GM06990 (cell line): ENCODE data around the gene CCDC177.
"Not testable (repeated sequence)": the region's sequence is repeated elsewhere in the genome, so short reads cannot be mapped to it uniquely, and the experiment has no call there.

Experiments used
- DNase-seq: peaks from one replicate; pipeline ENCODE4 v3.0.0-alpha.2; 2011; ENCODE audit not compliant: insufficient read length; ENCODE audit errors: extremely low read depth
- H3K27me3 ChIP-seq: replicated peaks from 2 replicates; pipeline ENCODE4 v1.6.0; 2011; ENCODE audit warnings: low read length; ENCODE audit not compliant: control insufficient read depth, insufficient read depth
- H3K36me3 ChIP-seq: 2 replicates; pipeline ENCODE4 v1.5.1; 2011; ENCODE audit warnings: low read length; ENCODE audit not compliant: control insufficient read depth, insufficient read depth
- H3K4me3 ChIP-seq: replicated peaks from 2 replicates; pipeline ENCODE4 v1.5.1; 2011; ENCODE audit warnings: low read depth, mild to moderate bottlenecking, control low read depth, low read length
- TF ChIP-seq, protein P1 (sequence below): IDR thresholded peaks from 2 replicates; pipeline ENCODE4 v1.5.1; 2011; ENCODE audit warnings: low read length, control low read depth, mild to moderate bottlenecking, inconsistent platforms; ENCODE audit not compliant: insufficient read depth, poor library complexity, severe bottlenecking

The CCDC177 gene

DNA sequence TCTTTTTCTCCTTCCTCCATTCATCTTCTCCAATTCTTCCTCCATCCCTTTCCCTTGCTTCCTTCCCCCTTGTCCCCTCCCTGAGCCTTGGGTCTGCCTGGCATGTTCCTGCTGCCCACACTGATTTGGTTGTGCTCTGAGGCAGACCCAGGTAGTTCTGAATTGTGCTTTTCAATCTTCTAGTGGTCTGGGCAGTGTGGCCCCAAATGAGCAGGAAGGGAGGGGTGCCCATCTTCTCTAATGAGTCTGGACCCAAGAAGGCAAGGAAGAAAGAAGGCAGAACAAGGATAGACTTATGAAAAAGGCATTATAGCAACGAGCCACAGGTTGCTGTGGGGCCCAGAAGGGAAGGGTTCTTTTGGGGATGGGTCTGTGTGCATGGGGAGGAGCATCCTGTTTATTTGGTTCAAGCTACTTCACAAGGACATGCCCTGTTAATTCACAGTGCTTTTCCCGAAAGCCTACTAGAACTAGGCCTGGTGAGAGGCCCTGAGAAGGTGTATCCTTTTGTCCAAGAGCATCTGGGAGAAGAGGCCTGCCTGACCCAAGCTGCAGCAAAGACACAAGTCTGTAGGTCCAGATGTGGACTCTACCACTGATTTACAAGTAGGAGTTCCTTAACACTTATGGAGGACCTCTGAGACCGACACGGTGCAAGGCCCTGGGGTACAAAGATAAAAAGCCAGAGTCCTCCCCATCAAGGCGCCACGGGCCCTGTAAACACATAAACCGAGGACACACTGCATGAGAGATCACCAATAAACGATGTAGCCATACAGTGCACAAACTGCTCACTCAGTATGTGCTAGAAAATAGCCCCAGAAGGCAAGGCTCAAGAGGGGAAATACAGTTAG is 35.6 kb upstream of the CCDC177 start:
- Histone ChIP-seq H3K4me3 (peak overlapping the region; percentile 60), H3K36me3 (no peaks in the 10 kb centered on the region), H3K27me3 (no peaks in the 10 kb centered on the region)
- TF ChIP-seq, protein P1, sequence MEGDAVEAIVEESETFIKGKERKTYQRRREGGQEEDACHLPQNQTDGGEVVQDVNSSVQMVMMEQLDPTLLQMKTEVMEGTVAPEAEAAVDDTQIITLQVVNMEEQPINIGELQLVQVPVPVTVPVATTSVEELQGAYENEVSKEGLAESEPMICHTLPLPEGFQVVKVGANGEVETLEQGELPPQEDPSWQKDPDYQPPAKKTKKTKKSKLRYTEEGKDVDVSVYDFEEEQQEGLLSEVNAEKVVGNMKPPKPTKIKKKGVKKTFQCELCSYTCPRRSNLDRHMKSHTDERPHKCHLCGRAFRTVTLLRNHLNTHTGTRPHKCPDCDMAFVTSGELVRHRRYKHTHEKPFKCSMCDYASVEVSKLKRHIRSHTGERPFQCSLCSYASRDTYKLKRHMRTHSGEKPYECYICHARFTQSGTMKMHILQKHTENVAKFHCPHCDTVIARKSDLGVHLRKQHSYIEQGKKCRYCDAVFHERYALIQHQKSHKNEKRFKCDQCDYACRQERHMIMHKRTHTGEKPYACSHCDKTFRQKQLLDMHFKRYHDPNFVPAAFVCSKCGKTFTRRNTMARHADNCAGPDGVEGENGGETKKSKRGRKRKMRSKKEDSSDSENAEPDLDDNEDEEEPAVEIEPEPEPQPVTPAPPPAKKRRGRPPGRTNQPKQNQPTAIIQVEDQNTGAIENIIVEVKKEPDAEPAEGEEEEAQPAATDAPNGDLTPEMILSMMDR = no peak
- no peak for DNase-seq

DNA sequence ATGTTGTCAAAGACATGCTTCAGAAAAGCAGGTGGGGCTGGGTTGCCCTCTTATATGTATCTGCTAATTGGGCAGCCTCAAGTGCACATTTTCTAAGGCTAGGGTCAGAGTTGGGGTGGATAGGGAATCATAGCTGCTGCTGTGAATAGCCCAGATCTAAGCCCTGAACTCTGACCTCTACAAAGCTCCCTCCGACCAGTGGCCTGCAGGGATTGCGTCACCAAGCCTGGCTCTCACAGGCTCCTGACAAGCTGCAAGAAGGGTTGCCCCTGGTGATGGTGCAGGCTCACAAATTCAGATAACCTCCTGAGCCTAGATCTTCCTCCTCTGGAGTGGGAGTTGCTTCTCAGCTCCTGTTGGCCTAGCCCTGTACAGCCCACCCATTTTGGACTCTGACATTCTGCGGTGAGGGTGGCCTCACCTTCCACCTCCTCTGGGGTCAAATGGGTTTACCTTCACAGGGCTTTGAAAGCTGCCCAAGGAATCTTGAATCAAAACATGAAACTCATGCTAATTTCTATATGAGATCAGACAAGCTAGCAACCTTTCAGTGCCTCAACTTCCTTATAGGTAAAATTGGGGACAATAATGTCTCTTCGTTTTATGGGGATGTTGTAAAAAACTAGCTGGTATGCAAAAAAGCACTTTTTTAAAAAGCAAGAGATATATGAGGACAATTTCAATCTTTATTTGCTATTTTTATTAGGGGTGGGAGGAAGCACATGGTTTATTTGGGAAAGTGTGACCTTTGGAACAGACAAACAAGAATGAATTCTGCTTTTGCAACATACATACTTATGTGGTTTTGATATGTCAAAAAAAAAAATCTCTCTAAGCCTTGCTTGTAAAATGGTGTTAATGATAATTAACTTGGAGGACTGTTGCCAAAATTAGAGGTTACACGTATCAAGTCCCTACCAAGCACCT is 31.9 kb upstream of the CCDC177 start:
- Histone ChIP-seq H3K27me3 (no peaks in the 10 kb centered on the region), H3K36me3 (no peaks in the 10 kb centered on the region), H3K4me3 (no peak overlapping the region)
- no peak for DNase-seq
- TF ChIP-seq, protein P1 = no peak

DNA sequence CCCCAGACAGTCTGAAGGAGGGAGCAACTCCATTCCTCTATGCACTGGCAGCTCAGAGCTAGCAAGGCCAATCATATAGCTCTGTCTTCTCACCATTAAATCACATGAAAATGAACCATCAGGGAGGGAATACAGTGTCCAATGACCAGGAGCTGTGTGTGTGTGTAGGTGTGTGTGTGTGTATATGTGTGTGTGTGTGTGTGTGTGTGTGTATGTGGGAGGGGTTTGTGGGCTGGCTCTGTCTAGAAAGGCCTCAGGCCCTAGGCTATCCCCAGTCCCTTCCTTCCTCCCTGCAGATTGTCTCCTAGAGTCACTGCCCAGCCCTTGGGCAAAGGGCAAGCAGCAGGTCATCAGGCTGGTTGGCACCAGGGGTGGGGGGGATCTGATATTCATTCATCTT is 31.1 kb upstream of the CCDC177 start:
- no peaks in the 10 kb centered on the region for H3K27me3 ChIP-seq
- H3K36me3 ChIP-seq = no peaks in the 10 kb centered on the region
- TF ChIP-seq, protein P1 = no peak
- no peak for DNase-seq
- H3K4me3 ChIP-seq = no peak overlapping the region

DNA sequence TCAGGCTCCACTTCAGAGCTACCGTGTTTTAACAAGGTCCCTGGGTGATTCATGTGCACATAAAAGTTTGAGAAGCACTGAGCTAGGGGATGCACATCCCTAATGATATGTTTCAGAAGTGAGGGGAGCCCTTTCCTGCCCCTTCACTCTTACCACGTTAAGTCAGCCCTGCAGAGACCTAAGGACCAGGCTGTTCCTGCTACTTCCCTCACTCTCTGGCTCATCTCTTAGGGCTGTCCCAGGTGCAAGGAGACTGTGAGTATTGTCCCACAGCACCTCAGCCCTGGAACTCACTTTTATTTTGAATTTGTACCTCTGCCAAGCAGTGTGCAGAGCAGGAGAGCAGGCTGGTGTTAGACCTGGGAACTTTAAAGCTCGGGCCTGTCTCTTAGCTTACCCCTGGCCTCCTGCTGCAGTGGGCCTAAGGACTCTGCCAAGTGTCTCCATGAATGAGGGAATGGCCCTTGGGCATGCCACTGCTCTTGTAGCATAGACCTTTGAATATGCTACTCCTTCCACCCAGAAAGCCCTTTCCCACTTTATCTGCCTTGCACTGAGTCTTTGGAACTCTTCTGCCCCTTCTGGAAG is 25.7 kb upstream of the CCDC177 start:
- DNase-seq = no peak
- no peak overlapping the region for H3K4me3 ChIP-seq
- TF ChIP-seq, protein P1 = no peak

DNA sequence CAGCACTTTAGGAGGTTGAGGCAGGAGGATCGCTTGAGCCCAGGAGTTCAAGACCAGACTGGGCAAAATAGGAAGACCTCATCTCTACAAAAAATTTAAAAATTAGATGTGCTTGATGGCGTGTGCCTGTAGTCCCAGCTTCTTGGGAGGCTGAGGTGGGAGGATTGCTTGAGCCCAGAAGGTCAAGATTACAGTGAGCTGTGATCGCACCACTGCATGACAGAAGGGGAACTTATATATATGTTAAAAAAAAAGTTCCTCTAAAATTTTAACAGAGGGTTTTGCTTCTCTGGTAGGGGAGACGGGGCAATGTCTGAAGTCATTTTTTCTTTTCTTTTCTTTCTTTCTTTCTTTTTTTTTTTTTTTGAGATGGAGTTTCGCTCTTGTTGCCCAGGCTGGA is 24.8 kb upstream of the CCDC177 start:
- not testable (repeated sequence) for H3K27me3 ChIP-seq, H3K4me3 ChIP-seq, H3K36me3 ChIP-seq, DNase-seq

More for the DNA sequence above, 25.7 kb upstream of the CCDC177 start:
- Histone ChIP-seq H3K36me3 (no peaks in the 10 kb centered on the region), H3K27me3 (no peaks in the 10 kb centered on the region)
